Inflammatory macrophage treated with lipopolysaccharide for 1 hour (primary cell): Measurements from ENCODE around the gene LYST.

Experiments
- DNase-seq, 2 donors: peaks; one replicate each; pipeline ENCODE4 v3.0.0-alpha.2; 2020 to 2022

LYST gene

GRCh38 chr1:235749755-235750300, 116.9 kb downstream of the LYST start:
- no peak for DNase-seq

DNA sequence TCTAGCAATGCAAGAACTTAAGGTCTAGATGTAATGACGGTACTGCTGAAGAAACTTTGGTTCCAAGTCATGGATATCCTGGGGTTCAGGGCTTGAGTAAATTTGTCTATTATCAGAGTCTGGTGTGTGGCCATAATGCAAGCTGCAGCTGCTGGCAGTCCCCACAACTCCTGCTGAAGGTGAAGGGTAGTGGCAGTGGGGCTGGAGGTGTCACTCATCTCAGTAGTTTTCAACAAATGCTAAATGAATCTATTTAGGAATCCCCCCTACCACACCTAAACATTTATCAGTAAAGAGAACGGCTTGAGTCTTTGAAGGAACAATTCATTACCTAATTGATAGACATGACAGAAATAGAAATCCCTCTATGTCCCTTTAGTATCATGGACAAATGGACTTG, 118.0 kb downstream of the LYST start:
- DNase-seq = no peak

- peak; percentile 38 to 51 for DNase-seq
These were observed 120.5 kb downstream of the LYST start for GRCh38 chr1:235746245-235746644.

DNA sequence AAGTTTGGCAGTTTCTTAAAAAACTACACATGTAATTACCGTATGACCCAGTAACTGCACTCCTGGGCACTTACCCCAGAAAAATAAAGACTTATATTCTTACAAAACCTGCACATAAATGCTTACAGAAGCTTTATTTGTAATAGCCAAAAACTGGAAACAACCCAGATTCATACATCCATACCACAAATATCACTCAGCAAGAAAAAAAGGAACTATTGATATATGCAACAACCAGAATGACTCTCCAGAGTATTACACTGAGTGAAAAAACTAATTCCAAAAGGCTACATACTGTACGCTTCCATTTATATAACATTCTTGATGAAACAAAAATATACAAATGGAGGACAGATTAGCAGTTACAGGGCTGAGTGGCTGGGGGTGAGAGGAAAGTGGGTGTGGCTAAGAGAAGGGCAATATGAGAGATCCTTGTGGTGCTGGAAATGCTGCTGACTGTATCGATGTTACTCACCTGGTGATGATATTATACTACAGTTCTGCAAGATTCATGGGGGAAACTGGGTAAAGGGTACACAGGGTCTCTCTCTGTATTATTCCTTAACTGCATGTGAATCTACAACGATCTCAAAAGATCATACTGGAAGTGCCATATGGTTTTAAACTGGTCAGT, 121.1 kb downstream of the LYST start:
- peak; percentile 27 to 39 for DNase-seq

GRCh38 chr1:235742914-235743599, 123.6 kb downstream of the LYST start:
- DNase-seq = no peak

DNA sequence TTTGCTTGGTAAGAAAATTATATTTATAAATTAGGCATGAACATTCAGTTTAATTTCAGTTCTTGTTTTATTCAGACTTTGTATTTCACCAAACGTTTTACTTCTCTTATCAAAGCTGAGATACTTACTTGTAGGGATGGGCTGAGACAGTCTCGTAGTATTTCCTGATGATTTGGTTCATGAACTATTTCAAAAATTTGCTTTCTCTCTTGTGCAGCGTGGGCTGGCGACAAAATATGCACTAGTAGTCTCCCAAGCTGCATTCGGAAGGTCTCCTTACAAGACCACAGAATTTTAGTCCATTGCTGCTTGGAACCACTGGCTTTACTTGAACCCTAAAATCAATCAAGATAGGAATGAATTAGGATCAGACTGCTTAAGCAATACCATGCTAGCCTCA, 125.4 kb downstream of the LYST start:
- no peak for DNase-seq

- DNase-seq = no peak
These were observed 127.1 kb downstream of the LYST start for GRCh38 chr1:235739631-235740030.

GRCh38 chr1:235739124-235739523, 127.6 kb downstream of the LYST start:
- DNase-seq = no peak

- DNase-seq = no peak
These were observed 129.0 kb downstream of the LYST start for GRCh38 chr1:235737751-235738150.

GRCh38 chr1:235736263-235736662, 130.4 kb downstream of the LYST start:
- DNase-seq = no peak

DNA sequence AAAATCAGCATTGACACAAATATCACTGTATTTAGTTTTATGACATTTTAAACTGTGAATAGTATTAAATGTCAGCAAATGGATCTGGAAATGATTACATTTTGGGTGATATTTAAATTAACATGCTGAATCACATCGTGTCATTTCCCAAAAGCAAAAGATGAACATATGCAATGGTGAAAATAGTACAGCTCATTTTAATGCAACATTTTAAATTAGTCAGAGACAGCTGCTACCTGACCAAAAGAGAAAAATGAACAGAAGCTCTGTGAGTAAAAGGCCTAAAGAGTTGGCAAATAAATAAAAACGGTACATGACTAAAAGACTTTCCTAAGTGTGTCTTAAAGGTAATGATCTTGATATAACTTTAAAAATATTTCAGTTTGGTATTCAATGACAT, 131.1 kb downstream of the LYST start:
- DNase-seq = no peak

- DNase-seq = no peak
These were observed 132.4 kb downstream of the LYST start for GRCh38 chr1:235734335-235734734.

DNA sequence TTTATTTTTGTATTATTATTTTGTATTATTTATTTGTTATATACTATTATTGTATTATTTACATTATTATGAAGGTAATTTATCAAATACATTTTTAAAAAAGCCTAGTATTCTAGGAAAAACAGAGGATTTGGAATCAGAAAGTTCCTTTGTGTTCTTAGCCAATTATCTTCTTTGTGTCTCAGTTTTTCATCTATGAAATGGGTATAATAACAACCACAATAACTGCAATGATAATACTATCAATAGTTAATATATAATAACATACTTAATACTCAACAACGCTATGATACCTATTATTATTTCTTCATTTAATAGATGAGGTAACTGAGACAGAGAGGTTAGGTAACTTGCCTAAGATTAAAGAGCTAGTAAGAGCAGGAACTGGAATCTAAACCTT, 136.7 kb downstream of the LYST start:
- DNase-seq = no peak

- no peak for DNase-seq
These were observed 140.1 kb downstream of the LYST start for GRCh38 chr1:235726557-235726956.

- no peak for DNase-seq
These were observed 141.3 kb downstream of the LYST start for GRCh38 chr1:235725434-235725833.

DNA sequence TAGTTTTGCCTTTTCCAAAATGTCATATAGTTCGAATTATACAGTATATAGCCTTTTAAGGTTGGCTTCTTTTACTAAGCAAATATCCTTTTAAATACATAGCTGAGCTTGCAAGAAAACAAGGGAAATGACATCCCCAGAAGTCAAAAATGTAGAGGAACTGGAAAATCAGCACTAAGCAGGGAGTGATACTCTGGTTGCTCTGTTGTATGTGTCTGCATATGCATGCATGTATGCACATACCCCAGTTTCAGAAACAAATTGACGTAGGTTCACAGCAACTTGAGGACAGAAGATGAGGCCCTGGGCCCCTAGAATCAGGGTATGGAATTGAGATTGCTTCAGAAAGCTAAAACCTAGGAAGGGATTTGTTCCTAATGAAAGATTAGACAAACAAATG, 142.0 kb downstream of the LYST start:
- no peak for DNase-seq

GRCh38 chr1:235722858-235723257, 143.8 kb downstream of the LYST start:
- DNase-seq = no peak

DNA sequence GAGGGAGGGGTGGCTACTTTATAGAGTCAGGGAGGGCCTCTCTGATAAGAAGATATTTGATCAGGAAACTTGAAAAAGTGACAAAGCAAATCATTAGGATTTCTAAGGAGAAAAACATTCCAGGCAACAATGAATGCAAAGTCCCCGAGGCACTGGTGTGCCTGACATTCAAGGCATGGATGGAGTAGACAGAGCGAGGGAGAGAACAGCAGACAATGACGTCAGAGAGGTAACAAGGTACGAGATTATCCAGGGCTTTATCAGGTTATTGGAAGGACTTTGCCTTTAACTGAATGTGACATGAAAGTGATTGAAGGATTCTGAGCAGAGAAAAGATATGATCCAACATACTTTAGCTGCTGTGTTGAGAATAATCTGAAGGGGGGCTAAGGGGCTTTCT, 144.7 kb downstream of the LYST start:
- no peak for DNase-seq

DNA sequence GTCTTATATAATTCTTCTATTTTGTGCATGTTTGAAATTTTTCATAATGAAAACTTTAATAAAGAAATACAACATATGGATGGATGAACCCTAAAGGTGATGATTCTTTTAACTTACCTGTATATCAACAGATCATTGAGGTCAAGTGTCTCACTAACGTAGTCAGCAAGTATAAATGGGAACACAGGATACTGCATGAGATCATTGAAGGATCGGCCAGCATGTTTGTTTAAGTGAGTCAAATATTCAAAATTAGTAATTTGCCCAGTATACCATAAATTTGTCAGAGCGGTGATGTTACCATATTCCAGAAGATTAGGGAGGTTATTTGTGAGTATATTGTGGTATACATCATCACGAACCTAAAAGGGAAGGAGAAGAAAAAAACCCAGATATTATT, 146.2 kb downstream of the LYST start:
- DNase-seq = no peak

- DNase-seq = no peak
These were observed 152.4 kb downstream of the LYST start for GRCh38 chr1:235714205-235714897.

GRCh38 chr1:235712812-235713211, 153.9 kb downstream of the LYST start:
- DNase-seq = no peak

DNA sequence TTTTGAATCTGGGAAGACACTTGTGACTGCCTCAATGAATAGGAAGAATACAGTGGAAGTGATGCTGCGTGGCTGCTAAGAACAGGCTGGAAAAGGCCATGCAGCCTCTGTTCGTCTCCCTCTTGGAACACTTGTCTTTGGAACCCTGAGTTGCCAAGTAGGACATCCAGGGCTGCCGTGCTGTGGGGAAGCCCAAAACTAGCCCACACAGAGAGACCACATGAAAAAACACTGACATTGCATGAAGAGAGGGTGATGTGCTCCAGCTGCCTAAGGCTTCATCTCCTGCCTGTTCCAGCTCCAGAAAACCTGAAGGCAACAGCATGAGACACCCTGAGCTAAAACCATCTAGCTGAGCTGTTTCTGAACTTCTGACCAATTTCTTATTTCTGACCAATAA, 156.0 kb downstream of the LYST start:
- no peak for DNase-seq

GRCh38 chr1:235709018-235709417, 157.7 kb downstream of the LYST start:
- no peak for DNase-seq

DNA sequence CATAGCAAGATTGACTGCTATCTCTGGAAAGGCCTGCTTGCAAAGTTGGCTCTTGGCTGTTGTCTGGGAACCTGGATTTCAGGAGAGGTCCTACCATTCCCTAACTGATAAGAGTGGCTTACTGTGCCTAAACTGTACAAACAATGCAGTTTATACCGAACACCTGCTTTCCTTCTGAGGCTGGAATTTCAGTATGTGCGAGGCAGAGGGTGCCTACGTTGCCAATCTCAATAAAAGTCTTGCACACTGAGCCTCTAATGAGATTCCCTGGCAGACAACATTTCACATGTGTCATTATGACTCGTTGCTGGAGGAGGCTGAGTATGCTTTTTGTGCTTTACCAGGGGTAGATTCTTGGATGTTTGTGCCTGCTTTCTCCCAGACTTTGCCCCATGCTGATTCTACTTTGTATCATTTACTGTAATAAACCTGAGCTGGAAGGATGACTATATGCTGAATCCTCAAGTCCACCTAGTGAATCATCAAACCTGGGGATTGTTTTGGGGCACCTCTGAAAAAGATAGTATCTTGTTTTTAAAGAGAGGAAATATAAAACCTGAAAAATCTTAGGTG, 158.2 kb downstream of the LYST start:
- DNase-seq = no peak
